Suprapubic skin (tissue), 4 donors: Measurements from ENCODE around the gene ZSCAN18.

Source experiments
- CTCF ChIP-seq, 2 donors: fragments of 200-600 bp in 1 of 2; fragments of 450-650 bp in 1 of 2; sonication (generic) in 1 of 2; IDR thresholded peaks; one replicate each; pipeline ENCODE4 v1.5.1; 2016 to 2019; ENCODE audit warnings: antibody characterized with exemption in 2 of 2, mild to moderate bottlenecking in 1 of 2, moderate library complexity in 1 of 2
- POLR2A ChIP-seq, 2 donors: fragments of 450-650 bp; IDR thresholded peaks; one replicate each; pipeline ENCODE4 v1.6.1; 2017; ENCODE audit warnings: antibody characterized with exemption in 2 of 2, mild to moderate bottlenecking in 2 of 2, moderate library complexity in 2 of 2
- POLR2AphosphoS5 ChIP-seq, 3 donors: sonication (generic); formaldehyde crosslinking; IDR thresholded peaks; one replicate each; pipeline ENCODE4 v1.6.1; 2017; ENCODE audit warnings: antibody characterized with exemption in 3 of 3

GRCh38 chr19:58086825-58087710 is 11.0 kb downstream of the ZSCAN18 start:
- no peak for TF ChIP-seq CTCF (IDR thresholded peaks at IDR 0.05)
- no peak for TF ChIP-seq POLR2A (IDR thresholded peaks at IDR 0.05)
- TF ChIP-seq POLR2AphosphoS5 (IDR thresholded peaks at IDR 0.05): no peak
